ENCODE data around the gene PARD3. TPM values are rescaled to one million over a fixed set of nuclear protein-coding genes. Genes with fewer than 3 reads are reported as not detected.

PARD3 gene
- total RNA-seq, 3 donors from 2014 or later: 48.2 to 93.7 (median 60.6) TPM

GRCh38 chr10:34192646-34193045 lies 622.5 kb downstream of the PARD3 start:
- Histone ChIP-seq H3K4me3 (no peak overlapping the region), H3K4me1 (no peaks in the 10 kb centered on the region), H3K9me3 (no peaks in the 10 kb centered on the region), H3K27ac (no peak overlapping the region), H3K36me3 (no peaks in the 10 kb centered on the region), H3K27me3 (no peaks in the 10 kb centered on the region)
- intact Hi-C loops (cut with DNase I; ENCODE audit: low total_unique reads): no loop called here
- no peak for TF ChIP-seq CTCF (IDR thresholded peaks at IDR 0.05)
- no peak for TF ChIP-seq POLR2A (IDR thresholded peaks at IDR 0.05)
- TF ChIP-seq POLR2AphosphoS5 (IDR thresholded peaks at IDR 0.05): no peak
- no peak for DNase-seq (ENCODE audit: low spot score in 2 of 2)

DNA sequence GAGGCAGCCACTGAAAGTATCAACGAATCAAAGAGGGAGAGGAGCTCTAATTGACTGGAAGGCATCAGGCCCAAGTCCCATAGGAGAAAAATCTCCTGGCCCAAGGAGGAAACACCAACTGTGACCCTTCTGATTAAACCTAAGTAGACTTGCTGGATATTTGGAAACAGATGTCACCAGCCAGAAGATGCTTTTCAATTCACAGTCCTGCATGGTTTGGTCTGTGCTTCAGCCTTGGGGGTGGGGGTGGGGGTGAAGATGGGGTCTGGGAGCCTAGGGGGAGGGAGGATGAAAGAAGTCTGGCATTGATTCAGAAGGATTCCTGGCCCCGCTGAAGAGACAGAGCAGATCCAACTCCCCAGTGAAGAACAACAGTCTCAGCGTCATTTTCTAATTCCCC lies 623.7 kb downstream of the PARD3 start:
- Histone ChIP-seq H3K4me1 (no peaks in the 10 kb centered on the region), H3K27ac (no peak overlapping the region)
- intact Hi-C loops (cut with DNase I; ENCODE audit: low total_unique reads): no loop called here

GRCh38 chr10:34190580-34190979 lies 624.5 kb downstream of the PARD3 start:
- Histone ChIP-seq H3K36me3 (no peaks in the 10 kb centered on the region), H3K4me3 (no peak overlapping the region), H3K27me3 (no peaks in the 10 kb centered on the region), H3K27ac (no peak overlapping the region), H3K9me3 (no peaks in the 10 kb centered on the region), H3K4me1 (no peaks in the 10 kb centered on the region)
- DNase-seq (ENCODE audit: low spot score in 2 of 2): no peak
- TF ChIP-seq CTCF (IDR thresholded peaks at IDR 0.05) (no peak), POLR2AphosphoS5 (IDR thresholded peaks at IDR 0.05) (no peak), POLR2A (IDR thresholded peaks at IDR 0.05) (no peak)
- intact Hi-C loops (cut with DNase I; ENCODE audit: low total_unique reads): no loop called here

More for the DNA sequence above, 623.7 kb downstream of the PARD3 start:
- no peak for TF ChIP-seq POLR2A (IDR thresholded peaks at IDR 0.05)
- no peak for TF ChIP-seq POLR2AphosphoS5 (IDR thresholded peaks at IDR 0.05)
- no peak for TF ChIP-seq CTCF (IDR thresholded peaks at IDR 0.05)
- DNase-seq (ENCODE audit: low spot score in 2 of 2): no peak
- H3K36me3 ChIP-seq: no peaks in the 10 kb centered on the region
- no peaks in the 10 kb centered on the region for H3K27me3 ChIP-seq
- H3K9me3 ChIP-seq: no peaks in the 10 kb centered on the region
- H3K4me3 ChIP-seq: no peak overlapping the region

GRCh38 chr10:34189830-34190229 lies 625.3 kb downstream of the PARD3 start:
- Histone ChIP-seq H3K4me1 (peaks cover 0 to 6% of the 10 kb centered on the region in 2 donors), H3K4me3 (no peak overlapping the region), H3K27ac (no peak overlapping the region), H3K27me3 (no peaks in the 10 kb centered on the region), H3K36me3 (no peaks in the 10 kb centered on the region), H3K9me3 (no peaks in the 10 kb centered on the region)
- TF ChIP-seq CTCF (IDR thresholded peaks at IDR 0.05) (no peak), POLR2A (IDR thresholded peaks at IDR 0.05) (no peak), POLR2AphosphoS5 (IDR thresholded peaks at IDR 0.05) (no peak)
- intact Hi-C loops (cut with DNase I; ENCODE audit: low total_unique reads): no loop called here
- no peak for DNase-seq (ENCODE audit: low spot score in 2 of 2)

GRCh38 chr10:34188221-34188620 lies 626.9 kb downstream of the PARD3 start:
- H3K27me3 ChIP-seq: no peaks in the 10 kb centered on the region
- H3K4me3 ChIP-seq: no peak overlapping the region
- H3K9me3 ChIP-seq: no peaks in the 10 kb centered on the region
- H3K27ac ChIP-seq: no peak overlapping the region
- TF ChIP-seq POLR2A (IDR thresholded peaks at IDR 0.05) (no peak), CTCF (IDR thresholded peaks at IDR 0.05) (no peak), POLR2AphosphoS5 (IDR thresholded peaks at IDR 0.05) (no peak)
- DNase-seq (ENCODE audit: low spot score in 2 of 2): no peak
- peaks cover 0 to 7% of the 10 kb centered on the region in 2 donors for H3K4me1 ChIP-seq
- intact Hi-C loops (cut with DNase I; ENCODE audit: low total_unique reads): no loop called here
- H3K36me3 ChIP-seq: no peaks in the 10 kb centered on the region
